ENCODE results near the gene KRTAP3-3.

GRCh38 chr17:40997361-40997760 lies 3.4 kb upstream of the KRTAP3-3 start:
- TF ChIP-seq CTCF (IDR thresholded peaks at IDR 0.05) (no peak), POLR2A (IDR thresholded peaks at IDR 0.05) (no peak)

All from adrenal gland (tissue), 5 donors.